CD4-positive, alpha-beta T cell treated with Interleukin-17A for 1 hour (primary cell): ENCODE results near the gene ACACB.
"Not testable (repeated sequence)": the region's sequence is repeated elsewhere in the genome, so short reads cannot be mapped to it uniquely, and the experiment has no call there.

ENCODE experiments used
- DNase-seq: peaks from one replicate; pipeline ENCODE4 v3.0.0-alpha.2; 2020

ACACB gene

DNA sequence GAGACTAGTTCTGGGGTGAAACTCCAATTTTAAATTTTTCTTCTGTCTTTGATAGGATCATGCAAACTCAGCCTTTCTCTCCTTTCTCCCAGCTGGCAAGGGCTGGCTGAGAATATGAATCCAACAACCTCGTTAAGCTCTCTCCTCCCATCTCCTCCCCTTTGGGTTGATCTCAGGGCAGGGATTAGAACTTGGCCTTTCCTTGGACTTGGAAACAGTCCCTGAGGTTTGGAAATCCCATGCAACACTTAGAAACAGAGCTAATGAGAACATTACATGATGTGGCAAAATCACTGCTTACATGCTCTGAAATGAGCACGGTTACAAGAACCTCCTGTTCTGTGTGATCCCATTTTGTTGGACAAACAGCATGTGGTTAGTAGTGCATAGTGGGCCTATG is 31.6 kb downstream of the ACACB start:
- no peak for DNase-seq

DNA sequence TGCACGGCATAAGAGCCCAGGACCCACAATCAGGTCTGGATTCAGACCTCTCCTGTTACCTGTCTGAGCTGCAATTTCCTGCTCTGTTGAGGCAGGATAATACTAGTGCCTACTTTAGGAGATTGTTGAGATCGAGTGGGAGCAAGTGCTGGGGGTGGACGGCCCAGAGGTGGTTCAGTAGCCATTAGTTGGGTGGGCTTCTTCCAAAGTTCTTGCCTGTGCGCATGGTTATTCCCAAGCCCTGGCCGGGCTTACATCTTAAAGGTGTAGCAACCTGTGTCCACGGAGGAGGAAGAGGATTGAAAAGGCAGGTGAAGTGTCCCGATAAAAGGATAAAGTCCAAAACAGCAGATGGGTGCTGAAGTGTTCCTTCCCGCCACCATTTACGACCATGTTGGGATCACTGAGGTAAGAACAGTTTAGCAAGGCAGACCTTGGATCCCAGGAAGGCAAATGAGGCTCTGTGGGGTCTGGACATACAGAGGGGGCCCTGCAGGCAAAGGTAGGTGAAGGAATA is 33.8 kb downstream of the ACACB start:
- DNase-seq: no peak

DNA sequence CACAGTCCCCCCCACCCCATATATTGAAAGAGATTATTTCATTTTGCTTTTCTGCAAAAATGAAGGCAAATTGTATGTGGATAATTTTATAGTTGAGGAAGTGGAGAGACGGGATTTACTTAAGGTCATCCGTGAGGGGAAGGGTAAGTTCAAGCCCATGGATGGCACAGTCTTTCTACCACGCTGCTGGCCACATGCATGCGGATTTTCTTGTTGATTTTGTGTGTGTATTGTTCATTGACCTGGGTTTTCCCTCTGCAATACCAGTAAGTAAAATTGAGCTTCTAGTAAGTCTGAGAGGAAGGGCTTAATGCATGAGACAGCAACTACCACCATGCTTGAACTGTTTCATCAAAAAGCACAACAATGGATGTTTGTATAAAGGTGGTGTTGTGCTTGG is 35.1 kb downstream of the ACACB start:
- no peak for DNase-seq

DNA sequence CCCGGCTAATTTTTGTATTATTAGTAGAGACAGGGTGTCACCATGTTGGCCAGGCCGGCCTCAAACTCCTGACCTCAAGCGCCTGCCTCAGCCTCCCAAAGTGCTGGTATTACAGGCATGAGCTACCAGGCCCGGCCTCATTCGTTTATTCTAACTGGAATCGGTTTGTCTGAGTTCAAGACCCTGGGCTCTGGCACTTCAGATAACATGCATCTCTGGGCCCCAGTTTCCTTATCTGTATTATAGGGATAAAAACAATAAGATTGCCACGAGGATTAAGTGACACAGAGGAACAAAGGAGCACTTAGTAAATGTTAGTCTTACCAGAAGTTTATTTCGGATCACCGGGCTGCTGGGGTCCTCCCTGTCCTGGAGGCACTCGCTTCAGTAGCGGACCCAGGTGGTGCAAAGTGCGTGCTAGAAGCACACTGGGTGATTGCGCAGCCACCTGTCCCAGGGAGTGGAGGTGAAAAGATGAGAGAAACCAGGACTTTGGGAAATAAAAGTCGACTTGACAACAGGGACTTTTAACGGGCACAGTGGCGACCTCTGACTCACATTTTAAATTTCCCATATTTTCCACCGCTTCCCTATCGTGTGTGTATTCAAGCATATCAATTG is 37.5 kb downstream of the ACACB start:
- no peak for DNase-seq

DNA sequence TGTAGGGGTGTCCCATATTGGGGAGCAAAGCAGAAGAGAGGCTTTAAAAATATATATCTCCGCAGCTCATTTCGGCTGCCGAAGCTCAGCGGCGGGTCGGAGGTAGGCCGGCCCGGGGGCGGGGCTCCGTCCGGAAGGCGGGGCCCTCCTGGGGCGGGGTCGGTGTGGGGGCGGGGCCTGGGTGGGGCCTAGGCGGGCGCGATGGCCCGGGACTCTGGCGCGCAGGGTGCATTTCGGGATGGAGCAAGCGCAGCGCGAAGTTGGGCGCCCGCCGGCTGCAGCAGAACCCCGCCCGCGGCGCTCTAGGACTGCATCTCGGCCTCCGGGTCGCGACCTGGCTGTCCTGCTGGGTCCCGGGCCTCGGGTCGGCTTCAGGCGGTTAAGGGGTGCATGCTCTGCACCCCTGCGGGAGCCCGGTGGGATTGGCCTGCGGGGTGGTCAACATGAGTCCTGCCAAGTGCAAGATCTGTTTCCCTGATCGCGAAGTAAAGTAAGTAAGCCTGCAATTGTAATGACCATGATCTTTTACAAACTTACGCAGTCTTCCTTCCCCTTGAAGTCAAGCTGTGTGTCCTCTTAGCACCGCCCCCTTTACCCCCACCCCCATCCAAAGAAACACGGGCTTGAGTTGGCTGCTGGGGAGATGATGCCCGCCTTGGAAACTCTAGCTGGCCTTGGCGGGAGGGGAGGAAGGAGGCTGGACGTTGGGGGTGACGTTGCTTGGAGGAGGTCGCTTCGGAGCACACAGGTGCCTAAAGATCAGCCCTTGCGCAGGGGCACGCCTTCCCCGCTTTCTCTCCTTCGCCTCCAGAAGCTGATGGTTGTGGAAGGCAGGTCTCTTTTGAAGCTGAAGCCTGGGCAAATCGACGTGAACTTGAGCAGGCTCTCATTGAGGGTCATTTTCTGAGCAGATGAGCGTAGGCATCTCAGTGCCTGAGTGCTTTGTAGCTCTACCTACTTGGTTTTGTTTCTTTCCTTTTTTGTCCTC is 38.4 kb downstream of the ACACB start:
- DNase-seq: peak; percentile 84

DNA sequence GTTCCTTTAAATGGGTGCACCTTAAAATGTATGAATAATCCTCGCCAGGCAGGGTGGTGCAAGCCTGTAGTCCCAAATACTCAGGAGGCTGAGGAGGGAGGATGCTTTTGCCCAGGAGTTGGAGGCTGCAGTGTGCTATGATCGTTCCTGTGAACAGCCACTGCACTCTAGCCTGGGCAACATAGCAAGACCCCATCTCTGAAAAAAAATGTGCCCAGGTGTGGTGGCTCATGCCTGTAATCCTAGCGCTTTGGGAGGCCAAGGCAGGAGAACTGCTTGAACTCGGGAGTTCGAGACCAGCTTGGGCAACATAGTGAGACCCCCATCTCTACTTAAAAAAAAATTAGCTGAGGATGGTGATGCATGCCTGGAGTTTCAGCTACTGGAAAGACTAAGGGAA is 39.6 kb downstream of the ACACB start:
- DNase-seq: no peak

DNA sequence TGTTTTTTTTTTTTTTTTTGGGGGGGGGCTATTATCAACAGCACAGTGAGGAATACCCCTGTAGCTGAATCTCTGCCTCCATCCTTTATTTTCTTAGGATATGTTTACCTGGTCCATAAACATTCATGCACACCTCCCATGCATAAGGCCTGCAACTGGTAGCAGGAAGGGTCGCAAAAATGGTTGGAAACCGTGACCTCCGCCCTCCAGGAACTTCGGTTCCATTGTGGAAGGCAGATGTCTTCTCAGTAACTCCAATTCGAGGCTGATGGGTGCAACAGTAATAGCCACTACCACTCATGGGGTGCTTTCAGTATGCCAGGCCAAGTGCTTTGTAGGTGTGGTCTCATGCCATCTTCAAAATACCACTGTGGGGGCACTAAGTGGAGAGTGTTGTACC is 40.2 kb downstream of the ACACB start:
- DNase-seq: no peak

DNA sequence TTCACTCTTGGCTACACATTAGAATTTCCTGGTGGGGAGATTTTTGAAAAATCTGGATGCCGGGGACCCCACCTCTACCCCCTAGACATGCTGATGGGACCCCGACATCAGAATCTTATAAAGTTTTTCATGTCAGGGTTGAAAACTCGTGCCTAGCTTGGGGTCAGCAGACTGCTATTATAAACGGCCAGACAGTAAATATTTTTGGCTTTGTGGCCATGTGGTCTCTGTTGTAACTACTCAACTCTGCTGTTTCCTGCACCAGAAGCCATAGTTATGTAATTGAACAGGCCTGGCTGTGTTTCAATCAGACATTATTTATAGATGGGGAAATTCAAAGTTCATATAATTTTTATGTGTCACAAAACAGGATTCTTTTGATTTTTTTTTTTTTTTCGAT is 41.6 kb downstream of the ACACB start:
- no peak for DNase-seq

DNA sequence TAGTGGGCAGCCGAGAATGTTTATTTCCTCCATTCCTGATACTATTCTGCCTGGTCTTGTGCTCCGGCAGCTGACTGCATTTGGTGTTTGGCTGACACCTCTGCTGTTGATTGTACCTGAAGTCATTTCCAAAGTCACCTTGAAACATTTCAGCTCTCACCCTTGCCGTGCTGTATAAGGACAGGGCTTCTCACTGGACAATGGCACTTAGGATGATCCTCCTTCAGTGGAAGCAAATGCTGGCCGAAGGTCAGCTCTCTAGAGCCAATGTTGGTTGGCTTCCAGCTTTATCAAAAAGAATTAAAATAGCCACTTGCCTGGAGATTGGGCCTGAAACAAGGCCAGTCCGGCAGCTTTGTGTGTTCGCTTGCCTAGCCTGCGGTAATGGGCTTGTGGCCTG is 44.0 kb downstream of the ACACB start:
- DNase-seq: no peak

DNA sequence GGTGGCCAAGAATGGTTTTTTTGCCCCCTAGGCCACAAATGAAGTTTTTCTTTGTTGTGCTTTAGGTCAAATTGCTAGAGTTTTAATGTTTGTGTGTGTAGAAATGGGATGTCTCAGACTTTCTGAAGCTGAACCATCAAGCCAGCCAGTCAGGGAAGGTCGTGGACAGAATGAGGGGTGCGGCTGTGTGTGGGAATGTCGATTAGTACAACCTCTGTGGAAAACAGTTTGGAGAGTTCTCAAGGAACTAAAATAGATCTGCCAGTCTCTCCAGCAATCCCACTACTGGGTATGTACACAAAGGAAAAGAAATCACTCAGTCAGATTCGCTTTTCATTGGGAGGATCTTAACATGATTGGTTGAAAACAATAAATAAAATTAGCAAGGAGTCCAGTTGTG is 44.5 kb downstream of the ACACB start:
- no peak for DNase-seq

DNA sequence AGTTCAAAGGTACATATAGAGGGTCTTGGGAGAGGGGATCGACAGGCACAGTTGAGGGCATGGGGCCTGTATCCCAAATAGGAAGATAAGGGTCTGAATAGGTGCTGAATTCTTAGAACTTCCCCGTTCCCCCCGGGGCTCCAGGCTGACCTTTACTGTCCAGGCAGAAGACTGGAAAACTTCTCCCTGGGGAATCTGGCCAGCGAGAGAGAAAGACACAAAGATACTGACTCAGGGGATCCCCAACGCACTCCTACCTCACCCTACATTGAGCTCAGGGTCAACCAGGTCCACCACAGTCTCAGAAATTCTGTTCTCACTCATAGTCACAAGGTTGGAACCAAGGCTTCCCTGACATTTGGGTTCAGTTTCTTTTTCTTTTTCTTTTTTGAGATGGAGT is 46.2 kb downstream of the ACACB start:
- no peak for DNase-seq

DNA sequence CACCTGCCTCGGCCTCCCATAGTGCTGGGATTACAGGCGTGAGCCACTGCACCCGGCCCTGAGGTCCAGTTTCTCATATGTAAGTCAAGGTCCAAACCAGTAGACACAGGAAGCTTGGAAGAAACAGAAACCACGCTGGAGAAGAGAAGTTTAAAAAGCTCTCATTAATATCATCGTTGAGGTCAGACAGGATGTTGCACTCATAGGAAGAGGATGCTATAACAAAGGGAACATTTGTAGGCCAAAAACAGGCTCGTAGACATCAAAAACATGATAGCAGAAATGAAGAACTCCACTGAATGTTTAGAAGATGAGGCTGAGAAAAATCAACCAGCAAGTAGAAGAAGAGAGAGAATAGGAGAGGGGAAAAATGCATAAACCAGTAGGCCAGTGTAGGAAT is 46.8 kb downstream of the ACACB start:
- DNase-seq: no peak

DNA sequence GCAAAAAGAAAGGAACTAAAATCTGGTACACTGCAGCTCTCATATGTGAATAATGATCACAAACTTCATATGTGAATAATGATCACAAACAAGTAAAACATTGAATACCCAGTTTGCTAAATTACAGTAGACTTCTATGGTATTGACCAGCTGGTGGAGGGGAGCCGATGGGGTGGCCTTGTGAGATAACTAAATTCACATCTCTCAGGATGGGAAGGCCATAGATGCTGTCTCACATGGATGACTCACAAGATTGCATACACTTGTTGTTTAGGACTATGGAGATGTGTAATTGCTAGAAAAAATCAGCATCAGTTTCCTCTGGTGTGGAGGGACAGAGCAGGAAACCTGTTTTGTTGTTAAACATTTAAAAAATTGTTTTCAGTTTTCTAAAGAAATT is 49.2 kb downstream of the ACACB start:
- no peak for DNase-seq

DNA sequence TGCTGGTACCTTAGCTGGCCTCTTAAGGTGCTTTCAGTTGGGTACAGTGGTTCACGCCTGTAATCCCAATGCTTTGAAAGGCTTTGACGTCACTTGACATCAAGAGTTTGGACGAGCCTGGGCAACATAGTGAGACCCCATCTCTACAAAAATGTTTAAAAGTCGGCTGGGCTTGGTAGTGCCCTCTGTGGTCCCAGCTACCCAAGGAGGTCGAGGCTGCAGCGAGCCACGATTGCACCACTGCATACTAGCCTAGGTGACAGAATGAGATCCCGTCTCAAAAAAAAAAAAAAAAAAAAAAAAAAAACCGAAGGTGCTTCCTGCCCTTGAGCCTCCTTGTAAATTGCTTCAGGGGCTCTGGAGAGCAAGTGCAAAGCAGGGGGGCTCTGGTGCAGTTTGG is 50.0 kb downstream of the ACACB start:
- DNase-seq: no peak

DNA sequence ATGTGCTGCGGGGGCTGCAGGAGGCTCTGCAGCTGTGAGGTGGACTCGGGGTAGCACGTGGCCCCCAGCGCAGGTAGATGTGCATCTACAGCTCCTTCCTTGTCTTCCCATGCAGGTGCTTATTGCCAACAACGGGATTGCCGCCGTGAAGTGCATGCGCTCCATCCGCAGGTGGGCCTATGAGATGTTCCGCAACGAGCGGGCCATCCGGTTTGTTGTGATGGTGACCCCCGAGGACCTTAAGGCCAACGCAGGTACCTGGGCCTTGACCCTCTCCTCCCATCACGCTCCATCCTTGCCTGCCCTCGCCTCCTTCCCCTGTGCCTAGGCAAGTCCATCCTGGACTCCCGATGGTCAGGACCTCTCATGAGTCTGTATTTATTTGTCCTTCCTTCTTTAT is 51.4 kb downstream of the ACACB start:
- no peak for DNase-seq

DNA sequence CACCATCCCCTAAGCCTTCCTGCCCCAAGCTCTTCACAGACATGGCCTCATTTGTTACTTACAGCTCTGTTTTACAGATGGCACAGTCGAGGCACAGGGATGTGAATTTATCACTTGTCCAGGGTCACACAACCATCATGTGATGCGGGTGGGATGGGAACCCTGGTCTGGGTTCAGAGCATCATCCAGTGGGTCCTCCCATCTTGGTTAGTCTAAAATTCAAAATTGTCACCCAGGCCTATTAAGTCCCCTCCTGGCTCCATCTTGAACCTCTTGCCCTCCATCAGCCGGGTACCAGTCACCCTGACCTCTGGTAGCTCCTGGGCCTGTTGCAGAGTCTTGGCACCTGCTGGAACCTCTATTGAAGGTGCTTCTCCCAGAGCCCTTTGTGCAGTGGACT is 52.9 kb downstream of the ACACB start:
- no peak for DNase-seq

DNA sequence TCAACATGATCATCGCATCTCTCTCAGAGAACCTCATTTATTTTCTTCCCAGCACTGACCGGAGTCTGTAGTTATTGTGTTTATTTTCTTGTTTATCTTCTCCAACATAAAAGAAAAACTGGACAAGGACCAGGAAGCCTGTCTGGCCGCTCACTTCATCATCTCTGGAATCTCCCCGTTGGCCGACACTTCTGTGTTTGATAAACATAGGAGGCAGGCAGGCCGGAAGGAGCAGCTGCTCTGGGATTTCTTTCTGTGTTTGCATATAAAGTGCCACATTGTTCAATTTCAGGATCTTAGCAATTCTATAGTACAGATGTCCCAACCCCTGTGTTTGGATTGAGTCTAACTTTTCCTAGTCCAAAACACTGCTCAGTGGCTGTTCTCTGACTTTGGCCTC is 53.3 kb downstream of the ACACB start:
- no peak for DNase-seq

DNA sequence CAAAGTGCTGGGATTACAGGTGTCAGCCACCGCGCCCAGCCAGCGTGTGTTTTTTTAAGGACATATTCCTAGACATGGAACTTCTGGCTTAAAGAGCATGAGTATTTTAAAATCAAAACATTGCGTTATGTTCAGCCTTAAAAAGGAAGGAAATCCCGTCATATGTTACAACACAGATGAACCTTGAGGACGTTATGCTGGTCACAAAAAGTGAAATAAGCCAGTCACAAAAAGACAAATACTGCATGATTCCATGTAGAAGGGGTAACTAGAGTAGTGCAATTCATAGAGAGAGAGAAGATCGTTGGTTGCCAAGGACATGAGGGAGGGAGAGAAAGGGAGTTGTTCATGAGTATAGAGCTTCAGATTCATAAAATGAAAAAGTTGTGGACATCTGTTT is 53.9 kb downstream of the ACACB start:
- no peak for DNase-seq

DNA sequence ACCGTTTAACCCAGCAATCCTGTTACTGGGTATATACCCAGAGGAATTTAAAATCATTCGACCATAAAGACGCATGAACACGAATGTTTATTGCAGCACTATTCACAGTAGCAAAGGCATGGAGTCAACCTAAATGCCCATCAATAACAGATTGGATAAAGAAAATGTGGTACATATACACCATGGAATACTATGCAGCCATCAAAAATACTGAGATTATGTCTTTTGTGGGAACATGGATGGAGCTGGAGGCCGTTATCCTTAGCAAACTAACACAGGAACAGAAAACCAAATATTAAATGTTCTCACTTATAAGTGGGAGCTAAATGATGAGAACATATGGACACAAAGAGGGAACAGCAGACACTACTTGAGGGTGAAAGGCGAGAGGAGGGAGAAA is 56.4 kb downstream of the ACACB start:
- DNase-seq: not testable (repeated sequence)

DNA sequence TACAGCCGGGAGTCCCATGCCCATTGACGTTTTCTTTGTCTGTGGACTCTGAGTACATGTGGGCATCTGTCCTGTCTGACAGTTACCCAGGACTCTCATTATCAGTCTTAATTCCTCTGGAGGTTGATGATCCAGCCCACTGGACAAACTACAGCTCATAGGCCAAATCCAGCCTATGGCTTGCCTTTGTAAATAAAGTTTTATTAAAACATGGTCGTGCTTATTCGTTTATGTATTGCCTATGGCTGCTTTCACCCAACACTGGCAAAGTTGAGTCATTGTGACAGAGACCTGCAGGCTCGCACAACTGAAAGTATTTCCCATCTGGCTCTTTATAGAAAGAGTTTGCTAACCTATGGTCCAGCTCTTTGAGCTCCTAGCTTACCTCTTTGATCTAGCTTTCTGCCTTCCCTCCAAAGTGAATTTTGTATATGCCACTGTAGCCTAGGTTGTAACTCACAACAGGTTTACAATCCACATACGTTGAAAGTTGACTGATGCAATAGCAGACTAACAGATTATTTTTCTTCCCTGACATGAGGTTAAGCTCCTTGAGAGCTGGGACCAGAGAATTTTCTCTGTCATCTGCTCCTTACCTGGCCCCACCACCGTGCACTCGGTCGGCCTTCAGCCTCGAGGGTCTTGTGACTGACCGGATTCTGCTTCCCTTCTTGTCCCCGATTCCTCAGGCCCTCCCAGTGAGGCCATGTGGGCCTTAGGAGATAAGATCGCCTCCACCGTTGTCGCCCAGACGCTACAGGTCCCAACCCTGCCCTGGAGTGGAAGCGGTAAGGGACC is 57.3 kb downstream of the ACACB start:
- DNase-seq: no peak

DNA sequence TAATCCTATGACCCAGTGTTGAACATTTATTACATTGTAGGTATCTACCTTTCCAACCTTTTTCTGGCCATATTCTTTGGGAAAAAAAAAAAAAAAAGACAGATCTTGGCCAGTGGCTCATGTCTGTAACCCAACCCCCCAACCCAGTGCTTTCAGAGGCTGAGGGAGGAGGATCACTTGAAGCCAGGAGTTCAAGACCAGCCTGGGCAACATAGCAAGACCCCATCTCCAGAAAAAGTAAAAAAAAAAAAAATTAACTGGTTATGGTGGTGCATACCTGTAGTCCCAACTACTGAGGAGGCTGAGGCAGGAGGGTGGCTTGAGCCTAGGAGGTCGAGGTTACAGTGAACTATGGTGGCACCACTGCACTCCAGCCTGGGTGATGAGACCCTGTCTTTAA is 58.1 kb downstream of the ACACB start:
- no peak for DNase-seq

DNA sequence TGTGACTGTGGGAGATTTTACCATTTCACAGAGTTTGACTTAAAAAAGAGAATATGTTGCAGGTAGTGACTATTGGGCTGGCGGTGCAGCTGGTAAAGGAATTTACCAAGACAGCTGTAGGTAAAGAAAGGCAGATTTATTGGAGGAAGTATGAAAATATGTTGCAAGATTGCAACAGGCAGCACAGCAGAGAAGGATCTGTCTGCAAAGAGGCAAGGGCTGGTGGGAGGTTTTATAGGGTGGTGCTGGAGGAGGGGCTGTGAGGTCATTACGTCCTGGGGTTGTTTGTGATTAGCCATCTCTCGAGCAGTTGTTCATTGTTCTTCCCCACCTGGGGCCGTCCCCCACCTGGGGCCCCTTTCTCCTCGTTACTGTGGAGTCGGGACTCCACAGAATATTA is 62.1 kb downstream of the ACACB start:
- DNase-seq: no peak

DNA sequence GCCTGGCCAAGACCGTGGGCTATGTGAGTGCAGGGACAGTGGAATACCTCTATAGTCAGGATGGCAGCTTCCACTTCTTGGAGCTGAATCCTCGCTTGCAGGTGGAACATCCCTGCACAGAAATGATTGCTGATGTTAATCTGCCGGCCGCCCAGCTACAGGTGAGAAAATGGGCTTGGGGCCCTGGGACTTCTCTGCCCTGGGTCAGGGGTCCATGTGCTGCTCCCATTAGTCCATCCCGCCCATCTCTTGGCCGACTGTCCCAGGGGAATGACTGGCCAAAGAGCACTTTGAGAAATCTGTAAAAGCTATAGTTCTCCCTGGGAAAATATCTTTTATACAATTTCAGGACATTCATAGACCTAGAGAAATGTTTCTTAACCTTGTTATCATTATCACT is 63.5 kb downstream of the ACACB start:
- DNase-seq: no peak
